Measurements from ENCODE around the gene HIRIP3.
"Not testable (repeated sequence)": the region's sequence is repeated elsewhere in the genome, so short reads cannot be mapped to it uniquely, and the experiment has no call there.

HIRIP3 gene

GRCh38 chr16:30027588-30028437 is 32.4 kb upstream of the HIRIP3 start:
- Histone ChIP-seq H3K4me1 (ENCODE audit: control insufficient read depth, insufficient read depth, low read length) (peaks cover 7% of the 10 kb centered on the region), H3K9ac (ENCODE audit: low read depth, low read length) (no peak overlapping the region), H3K27me3 (ENCODE audit: control insufficient read depth, insufficient read depth, low read length) (peaks cover 2% of the 10 kb centered on the region), H3K4me3 (ENCODE audit: low read depth, low read length) (no peak overlapping the region), H3K9me3 (ENCODE audit: control insufficient read depth, insufficient read depth, low read length) (no peaks in the 10 kb centered on the region), H3K36me3 (ENCODE audit: control insufficient read depth, insufficient read depth, low read length) (peaks cover 11% of the 10 kb centered on the region)

GRCh38 chr16:30026449-30026848 is 31.0 kb upstream of the HIRIP3 start:
- H3K36me3 ChIP-seq (ENCODE audit: control insufficient read depth, insufficient read depth, low read length) = peaks cover 11% of the 10 kb centered on the region
- no peak overlapping the region for H3K4me3 ChIP-seq (ENCODE audit: low read depth, low read length)
- no peaks in the 10 kb centered on the region for H3K9me3 ChIP-seq (ENCODE audit: control insufficient read depth, insufficient read depth, low read length)
- H3K9ac ChIP-seq (ENCODE audit: low read depth, low read length) = no peak overlapping the region
- peaks cover 1% of the 10 kb centered on the region for H3K27me3 ChIP-seq (ENCODE audit: control insufficient read depth, insufficient read depth, low read length)
- peaks cover 2% of the 10 kb centered on the region for H3K4me1 ChIP-seq (ENCODE audit: control insufficient read depth, insufficient read depth, low read length)

- no peak overlapping the region for H3K4me3 ChIP-seq (ENCODE audit: low read depth, low read length)
- H3K9ac ChIP-seq (ENCODE audit: low read depth, low read length) = no peak overlapping the region
- peaks cover 2% of the 10 kb centered on the region for H3K4me1 ChIP-seq (ENCODE audit: control insufficient read depth, insufficient read depth, low read length)
- H3K27me3 ChIP-seq (ENCODE audit: control insufficient read depth, insufficient read depth, low read length) = no peaks in the 10 kb centered on the region
- H3K9me3 ChIP-seq (ENCODE audit: control insufficient read depth, insufficient read depth, low read length) = no peaks in the 10 kb centered on the region
- H3K36me3 ChIP-seq (ENCODE audit: control insufficient read depth, insufficient read depth, low read length) = peaks cover 11% of the 10 kb centered on the region
Observed at GRCh38 chr16:30025574-30025973, 30.2 kb upstream of the HIRIP3 start.

DNA sequence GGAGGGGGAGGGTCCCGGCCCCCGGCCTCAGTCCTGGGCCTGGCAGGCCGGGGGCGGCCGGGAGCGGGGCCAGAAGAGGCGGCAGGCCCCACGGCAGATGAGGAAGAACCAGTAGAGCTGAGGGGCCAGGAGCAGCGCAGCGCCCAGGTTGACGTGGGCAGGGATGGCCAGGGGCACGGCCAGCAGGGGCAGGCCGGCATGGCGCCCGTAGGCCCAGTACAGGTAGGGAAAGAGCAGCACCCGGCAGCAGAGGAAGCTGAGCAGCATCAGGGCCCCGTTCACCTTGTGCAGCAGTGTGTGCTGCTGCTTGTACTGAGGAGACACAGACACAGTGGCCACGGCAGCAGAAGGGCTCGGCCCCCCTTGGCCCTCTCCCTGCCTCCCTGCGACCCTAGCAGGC is 29.7 kb upstream of the HIRIP3 start:
- H3K4me3 ChIP-seq (ENCODE audit: low read depth, low read length) = no peak overlapping the region
- H3K27me3 ChIP-seq (ENCODE audit: control insufficient read depth, insufficient read depth, low read length) = no peaks in the 10 kb centered on the region
- no peaks in the 10 kb centered on the region for H3K9me3 ChIP-seq (ENCODE audit: control insufficient read depth, insufficient read depth, low read length)
- peaks cover 11% of the 10 kb centered on the region for H3K36me3 ChIP-seq (ENCODE audit: control insufficient read depth, insufficient read depth, low read length)
- no peak overlapping the region for H3K9ac ChIP-seq (ENCODE audit: low read depth, low read length)
- H3K4me1 ChIP-seq (ENCODE audit: control insufficient read depth, insufficient read depth, low read length) = peaks cover 2% of the 10 kb centered on the region

GRCh38 chr16:30024451-30024850 is 29.0 kb upstream of the HIRIP3 start:
- no peaks in the 10 kb centered on the region for H3K4me1 ChIP-seq (ENCODE audit: control insufficient read depth, insufficient read depth, low read length)
- peaks cover 11% of the 10 kb centered on the region for H3K36me3 ChIP-seq (ENCODE audit: control insufficient read depth, insufficient read depth, low read length)
- H3K9ac ChIP-seq (ENCODE audit: low read depth, low read length) = no peak overlapping the region
- H3K9me3 ChIP-seq (ENCODE audit: control insufficient read depth, insufficient read depth, low read length) = no peaks in the 10 kb centered on the region
- no peaks in the 10 kb centered on the region for H3K27me3 ChIP-seq (ENCODE audit: control insufficient read depth, insufficient read depth, low read length)
- H3K4me3 ChIP-seq (ENCODE audit: low read depth, low read length) = no peak overlapping the region

GRCh38 chr16:30023586-30023985 is 28.2 kb upstream of the HIRIP3 start:
- Histone ChIP-seq H3K36me3 (ENCODE audit: control insufficient read depth, insufficient read depth, low read length) (peaks cover 11% of the 10 kb centered on the region), H3K9ac (ENCODE audit: low read depth, low read length) (no peak overlapping the region), H3K9me3 (ENCODE audit: control insufficient read depth, insufficient read depth, low read length) (no peaks in the 10 kb centered on the region), H3K4me1 (ENCODE audit: control insufficient read depth, insufficient read depth, low read length) (no peaks in the 10 kb centered on the region), H3K27me3 (ENCODE audit: control insufficient read depth, insufficient read depth, low read length) (no peaks in the 10 kb centered on the region), H3K4me3 (ENCODE audit: low read depth, low read length) (no peak overlapping the region)

GRCh38 chr16:30022887-30023286 is 27.5 kb upstream of the HIRIP3 start, which contains the start of gene C16orf92:
Gene C16orf92, plus strand, starts transcription at chr16:30023198. Its CDS starts 143 bp downstream, at chr16:30023341.
- no peaks in the 10 kb centered on the region for H3K9me3 ChIP-seq (ENCODE audit: control insufficient read depth, insufficient read depth, low read length)
- H3K9ac ChIP-seq (ENCODE audit: low read depth, low read length) = peak within 1 kb of the TSS; percentile 24
- no peak within 1 kb of the TSS for H3K4me3 ChIP-seq (ENCODE audit: low read depth, low read length)
- H3K4me1 ChIP-seq (ENCODE audit: control insufficient read depth, insufficient read depth, low read length) = no peaks in the 10 kb centered on the region
- H3K27me3 ChIP-seq (ENCODE audit: control insufficient read depth, insufficient read depth, low read length) = no peaks in the 10 kb centered on the region
- peaks cover 11% of the 10 kb centered on the region for H3K36me3 ChIP-seq (ENCODE audit: control insufficient read depth, insufficient read depth, low read length)

DNA sequence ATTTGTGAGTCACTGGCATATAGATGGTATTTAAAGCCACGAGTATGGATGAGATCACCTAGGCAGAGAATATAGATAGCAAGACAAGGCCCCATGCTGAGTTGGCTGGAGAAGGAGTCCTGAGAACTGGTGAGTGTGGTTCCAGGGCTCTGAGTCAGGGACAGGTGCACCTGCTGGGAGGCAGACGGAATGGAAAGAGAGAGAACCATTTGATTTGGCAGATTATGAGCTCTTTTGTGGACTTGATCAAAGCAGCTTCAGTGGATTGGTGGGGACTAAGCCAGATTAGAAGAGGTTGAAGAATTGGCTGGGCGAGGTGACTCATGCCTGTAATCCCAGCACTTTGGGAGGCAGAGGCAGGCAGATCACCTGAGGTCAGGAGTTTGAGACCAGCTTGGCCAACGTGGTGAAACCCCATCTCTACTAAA is 23.3 kb upstream of the HIRIP3 start:
- no peaks in the 10 kb centered on the region for H3K4me1 ChIP-seq (ENCODE audit: control insufficient read depth, insufficient read depth, low read length)
- no peaks in the 10 kb centered on the region for H3K36me3 ChIP-seq (ENCODE audit: control insufficient read depth, insufficient read depth, low read length)
- no peaks in the 10 kb centered on the region for H3K27me3 ChIP-seq (ENCODE audit: control insufficient read depth, insufficient read depth, low read length)
- H3K4me3 ChIP-seq (ENCODE audit: low read depth, low read length) = no peak overlapping the region
- no peaks in the 10 kb centered on the region for H3K9me3 ChIP-seq (ENCODE audit: control insufficient read depth, insufficient read depth, low read length)
- no peak overlapping the region for H3K9ac ChIP-seq (ENCODE audit: low read depth, low read length)

DNA sequence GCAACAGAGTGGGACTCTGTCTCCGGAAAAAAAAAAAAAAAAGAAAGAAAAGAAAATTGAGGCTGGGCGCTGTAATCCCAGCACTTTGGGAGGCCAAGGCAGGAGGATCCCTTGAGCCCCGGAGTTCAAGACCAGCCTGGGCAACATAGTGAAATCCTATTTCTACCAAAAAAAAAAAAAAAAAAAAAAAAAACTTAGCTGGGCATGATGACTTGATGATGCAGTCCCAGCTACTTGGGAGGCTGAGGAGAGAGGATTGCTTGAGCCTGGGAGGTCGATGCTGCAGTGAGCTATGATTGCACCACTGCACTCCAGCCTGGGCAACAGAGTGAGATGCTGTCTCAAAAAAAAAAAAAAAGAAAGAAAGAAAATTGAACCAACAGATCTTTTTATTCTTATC is 22.5 kb upstream of the HIRIP3 start:
- H3K4me1 ChIP-seq (ENCODE audit: control insufficient read depth, insufficient read depth, low read length); H3K36me3 ChIP-seq (ENCODE audit: control insufficient read depth, insufficient read depth, low read length); H3K9me3 ChIP-seq (ENCODE audit: control insufficient read depth, insufficient read depth, low read length); H3K4me3 ChIP-seq (ENCODE audit: low read depth, low read length); H3K9ac ChIP-seq (ENCODE audit: low read depth, low read length); H3K27me3 ChIP-seq (ENCODE audit: control insufficient read depth, insufficient read depth, low read length): not testable (repeated sequence)

GRCh38 chr16:30017277-30017656 is 21.9 kb upstream of the HIRIP3 start:
- H3K4me3 ChIP-seq (ENCODE audit: low read depth, low read length) = no peak overlapping the region
- no peaks in the 10 kb centered on the region for H3K36me3 ChIP-seq (ENCODE audit: control insufficient read depth, insufficient read depth, low read length)
- H3K9ac ChIP-seq (ENCODE audit: low read depth, low read length) = no peak overlapping the region
- H3K27me3 ChIP-seq (ENCODE audit: control insufficient read depth, insufficient read depth, low read length) = peaks cover 1% of the 10 kb centered on the region
- H3K4me1 ChIP-seq (ENCODE audit: control insufficient read depth, insufficient read depth, low read length) = no peaks in the 10 kb centered on the region
- H3K9me3 ChIP-seq (ENCODE audit: control insufficient read depth, insufficient read depth, low read length) = no peaks in the 10 kb centered on the region

GRCh38 chr16:30016555-30017276 is 21.3 kb upstream of the HIRIP3 start:
- no peak overlapping the region for H3K4me3 ChIP-seq (ENCODE audit: low read depth, low read length)
- H3K36me3 ChIP-seq (ENCODE audit: control insufficient read depth, insufficient read depth, low read length) = no peaks in the 10 kb centered on the region
- H3K4me1 ChIP-seq (ENCODE audit: control insufficient read depth, insufficient read depth, low read length) = no peaks in the 10 kb centered on the region
- H3K9me3 ChIP-seq (ENCODE audit: control insufficient read depth, insufficient read depth, low read length) = no peaks in the 10 kb centered on the region
- peaks cover 2% of the 10 kb centered on the region for H3K27me3 ChIP-seq (ENCODE audit: control insufficient read depth, insufficient read depth, low read length)
- H3K9ac ChIP-seq (ENCODE audit: low read depth, low read length) = no peak overlapping the region

- not testable (repeated sequence) for H3K4me1 ChIP-seq (ENCODE audit: control insufficient read depth, insufficient read depth, low read length); H3K27me3 ChIP-seq (ENCODE audit: control insufficient read depth, insufficient read depth, low read length); H3K9ac ChIP-seq (ENCODE audit: low read depth, low read length); H3K4me3 ChIP-seq (ENCODE audit: low read depth, low read length); H3K36me3 ChIP-seq (ENCODE audit: control insufficient read depth, insufficient read depth, low read length); H3K9me3 ChIP-seq (ENCODE audit: control insufficient read depth, insufficient read depth, low read length)
Observed at GRCh38 chr16:30015450-30015849, 20.0 kb upstream of the HIRIP3 start.
